HepG2 (cell line): ENCODE results near the gene MAP2K3. TPM values are rescaled to one million over a fixed set of nuclear protein-coding genes. Genes with fewer than 3 reads are reported as not detected.

Experiments used
- ATAC-seq: fragments of 200-7000 bp; cut with Tn5 transposase; 3 replicates; pipeline ENCODE4 v1.9.1; 2020; ENCODE audit warnings: mild to moderate bottlenecking, moderate library complexity
- BruUV-seq: library from RNA; stranded (reverse); fragments of 400-500 nt; replicated peaks from 2 replicates; lab custom pipeline; 2021; lab: Mats Ljungman, UMichigan
- CTCF ChIA-PET: fragments of 300-600 bp; formaldehyde crosslinking; extraction: SDS; loops from one replicate; lab custom pipeline; 2021; ENCODE audit warnings: low total read pairs, inconsistent platforms, low intra/inter-chr PET ratio; lab: Yijun Ruan, JAX
- POLR2A ChIA-PET: fragments of 350-600 bp; sonication (Branson Sonifier 250); formaldehyde crosslinking; loops from one replicate; lab custom pipeline; 2020; ENCODE audit warnings: antibody characterized with exemption, inconsistent platforms; lab: Yijun Ruan, JAX
- DNase-seq: peaks from one replicate; pipeline ENCODE4 v3.0.0-alpha.2; 2015; ENCODE audit warnings: low spot score
- FAIRE-seq: peaks from 3 replicates; lab custom pipeline; 2011; peaks lifted over from hg19 to GRCh38; lab: Jason Lieb, UNC
- H2AFZ ChIP-seq: one replicate; pipeline ENCODE4 v1.6.1; 2011; ENCODE audit warnings: low read length, inconsistent platforms
- H3K27ac ChIP-seq: fragments of 300-600 bp; 3 replicates; pipeline ENCODE4 v1.8.0; 2011; ENCODE audit warnings: mixed run types, mild to moderate bottlenecking, mixed read lengths, low read length, inconsistent platforms; ENCODE audit not compliant: insufficient read depth; ENCODE audit errors: extremely low read length
- H3K27me3 ChIP-seq, 2 experiments: fragments of 200-600 bp in 1 of 2; 2 replicates in 1 of 2; 3 replicates in 1 of 2; pipeline versions ENCODE4 v1.6.0 to v1.8.0; 2011; ENCODE audit warnings: low read length in 2 of 2, mild to moderate bottlenecking in 2 of 2, moderate library complexity in 2 of 2, inconsistent platforms in 1 of 2; ENCODE audit not compliant: insufficient read depth in 2 of 2, control insufficient read depth in 1 of 2
- H3K36me3 ChIP-seq, 2 experiments: fragments of 200-600 bp in 1 of 2; replicated peaks in 1 of 2; 2 replicates in 1 of 2; 3 replicates in 1 of 2; pipeline versions ENCODE4 v1.5.1 to v1.8.0; 2011; ENCODE audit warnings: low read length in 2 of 2, inconsistent platforms in 1 of 2; ENCODE audit not compliant: insufficient read depth in 2 of 2, control insufficient read depth in 1 of 2
- H3K4me1 ChIP-seq: 2 replicates; pipeline ENCODE4 v1.5.1; 2012; ENCODE audit warnings: low read length, inconsistent platforms; ENCODE audit not compliant: insufficient read depth
- H3K4me2 ChIP-seq: 2 replicates; pipeline ENCODE4 v1.6.0; 2011; ENCODE audit warnings: low read depth, low read length, inconsistent platforms
- H3K4me3 ChIP-seq, 3 experiments: fragments of 200-600 bp in 1 of 3; sonication (generic), shearing (Covaris generic) in 1 of 3; replicated peaks in 1 of 3; 2 replicates each; pipeline ENCODE4 v1.5.1; 2011 to 2016; ENCODE audit warnings: low read length in 3 of 3, inconsistent platforms in 2 of 3, low read depth in 2 of 3, mild to moderate bottlenecking in 2 of 3, control low read depth in 1 of 3, mixed read lengths in 1 of 3; ENCODE audit not compliant: insufficient read depth in 1 of 3
- H3K79me2 ChIP-seq: one replicate; pipeline ENCODE4 v1.6.1; 2011; ENCODE audit warnings: low read length, inconsistent platforms; ENCODE audit not compliant: insufficient read depth
- H3K9ac ChIP-seq: 2 replicates; pipeline ENCODE4 v1.6.0; 2011; ENCODE audit warnings: mild to moderate bottlenecking, low read depth, low read length, inconsistent platforms; ENCODE audit not compliant: insufficient read depth
- H3K9me3 ChIP-seq: 2 replicates; pipeline ENCODE4 v1.5.1; 2012; ENCODE audit warnings: mild to moderate bottlenecking, low read length
- H4K20me1 ChIP-seq: 2 replicates; pipeline ENCODE4 v1.6.0; 2011; ENCODE audit warnings: inconsistent platforms, mild to moderate bottlenecking, low read length, moderate library complexity; ENCODE audit not compliant: insufficient read depth
- CEBPB ChIP-seq: IDR thresholded peaks from 2 replicates; pipeline ENCODE4 v1.6.1; 2011; ENCODE audit warnings: low read depth, low read length, improper control_type of control experiment, borderline replicate concordance
- CEBPG ChIP-seq: IDR thresholded peaks from 2 replicates; pipeline ENCODE4 v1.6.1; 2016
- STAG1 ChIP-seq: sonication (generic); formaldehyde crosslinking; IDR thresholded peaks from 2 replicates; pipeline ENCODE4 v1.4.0; 2020; ENCODE audit warnings: missing genetic modification reagents
- ZSCAN29 ChIP-seq: sonication (generic); formaldehyde crosslinking; conservative IDR thresholded peaks from 2 replicates; pipeline ENCODE4 v1.4.0; 2020; ENCODE audit warnings: mild to moderate bottlenecking, missing genetic modification reagents
- WGBS: methylation state at CpG from one replicate; pipeline ENCODE4 v1.1.6; 2017; ENCODE audit warnings: low lambda C conversion rate; 5-methylcytosine and 5-hydroxymethylcytosine counted together
- in situ Hi-C: cut with HindIII; loops from 2 replicates; pipeline ENCODE4 v1.10.0; 2017; ENCODE audit warnings: low pct_unique_long_range_greater_than_20kb; ENCODE audit not compliant: extremely low pct_ligation_motif_present
- intact Hi-C: fragments of 100-400 bp; cut with micrococcal nuclease; formaldehyde crosslinking; loops from one replicate; pipeline ENCODE4 v1.10.0; 2022; ENCODE audit not compliant: unreplicated experiment
- polyA plus RNA-seq, 8 experiments: library from polyadenylated mRNA; depleted of rRNA in 3 of 8; stranded (reverse) in 7 of 8; unstranded in 1 of 8; fragments of >200 nt; fragmentation: Illumina TruSeq in 4 of 8; extraction: Trizol in 4 of 8; gene quantifications; 2 replicates each; pipeline versions ENCODE4 v1.2.1 to v1.2.3, GENCODE V29; 2011 to 2016; ENCODE audit warnings: low read depth in 4 of 8, missing spikeins in 1 of 8, mixed read lengths in 1 of 8; ENCODE audit not compliant: insufficient read depth in 1 of 8
- total RNA-seq, 5 experiments: library from RNA; depleted of rRNA; stranded (reverse); fragments of >200 nt; fragmentation: Illumina TruSeq; extraction: Trizol; gene quantifications; 2 replicates each; pipeline ENCODE4 v1.2.3, GENCODE V29; 2016; ENCODE audit warnings: low read depth in 1 of 5
- TF ChIP-seq, protein P1 (sequence below): sonication (generic); formaldehyde crosslinking; IDR thresholded peaks from 2 replicates; pipeline ENCODE4 v1.5.0; 2020; ENCODE audit warnings: mild to moderate bottlenecking, missing genetic modification reagents, moderate library complexity

Gene MAP2K3
- total and polyA plus RNA-seq, 2 of the 13 experiments (the other 11 are each of a cell fraction or from before 2014, with no cell fraction given): 20.5 to 27.4 TPM

DNA sequence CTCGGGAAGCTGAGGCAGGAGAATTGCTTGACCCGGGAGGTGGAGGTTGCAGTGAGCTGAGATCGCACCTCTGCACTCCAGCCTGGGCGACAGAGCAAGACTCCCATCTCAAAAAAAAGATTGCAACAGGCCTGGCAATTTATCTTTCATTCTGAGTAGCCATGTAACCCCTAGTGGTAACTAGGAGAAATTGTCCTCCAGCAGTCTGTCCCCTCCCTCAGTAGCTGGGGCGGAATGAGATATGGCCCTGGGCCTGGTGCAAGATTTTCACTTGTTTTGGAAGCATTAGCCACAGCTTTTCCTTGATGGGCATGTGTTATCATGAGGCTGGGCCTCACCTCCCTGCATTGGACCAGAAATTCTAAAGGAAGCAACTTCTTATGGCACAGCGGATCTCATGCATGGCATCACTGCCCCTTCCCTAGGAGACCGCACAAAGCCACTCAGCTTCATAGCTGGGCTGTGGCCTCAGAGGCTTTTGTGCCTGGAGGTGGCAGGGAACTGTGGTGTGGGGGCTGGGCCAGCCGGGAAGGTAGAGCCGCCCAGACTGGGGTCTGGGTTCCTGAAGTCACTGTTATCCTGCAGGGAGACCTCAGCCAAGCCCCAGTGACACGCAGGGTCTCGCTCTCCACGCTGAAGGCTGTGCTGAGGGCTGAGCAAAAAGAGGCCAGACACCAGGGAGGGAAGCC lies 44.7 kb upstream of the MAP2K3 start:
- DNase-seq: peak; percentile 32
- TF ChIP-seq CEBPB (peak; percentile 38; the same call in 1 of the 2 replicates), ZSCAN29 (CRISPR knock-in tag) (no peak), CEBPG (CRISPR knock-in tag) (peak; percentile 43; the same call in 1 of the 2 replicates), STAG1 (CRISPR knock-in tag) (peak; percentile 35; the same call in 1 of the 2 replicates)
- TF ChIP-seq, protein P1, sequence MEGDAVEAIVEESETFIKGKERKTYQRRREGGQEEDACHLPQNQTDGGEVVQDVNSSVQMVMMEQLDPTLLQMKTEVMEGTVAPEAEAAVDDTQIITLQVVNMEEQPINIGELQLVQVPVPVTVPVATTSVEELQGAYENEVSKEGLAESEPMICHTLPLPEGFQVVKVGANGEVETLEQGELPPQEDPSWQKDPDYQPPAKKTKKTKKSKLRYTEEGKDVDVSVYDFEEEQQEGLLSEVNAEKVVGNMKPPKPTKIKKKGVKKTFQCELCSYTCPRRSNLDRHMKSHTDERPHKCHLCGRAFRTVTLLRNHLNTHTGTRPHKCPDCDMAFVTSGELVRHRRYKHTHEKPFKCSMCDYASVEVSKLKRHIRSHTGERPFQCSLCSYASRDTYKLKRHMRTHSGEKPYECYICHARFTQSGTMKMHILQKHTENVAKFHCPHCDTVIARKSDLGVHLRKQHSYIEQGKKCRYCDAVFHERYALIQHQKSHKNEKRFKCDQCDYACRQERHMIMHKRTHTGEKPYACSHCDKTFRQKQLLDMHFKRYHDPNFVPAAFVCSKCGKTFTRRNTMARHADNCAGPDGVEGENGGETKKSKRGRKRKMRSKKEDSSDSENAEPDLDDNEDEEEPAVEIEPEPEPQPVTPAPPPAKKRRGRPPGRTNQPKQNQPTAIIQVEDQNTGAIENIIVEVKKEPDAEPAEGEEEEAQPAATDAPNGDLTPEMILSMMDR: peak; percentile 44
- TF ChIP-seq, all 625 proteins: peak for 4
- Histone ChIP-seq H3K4me2 (no peak overlapping the region), H3K9me3 (no peaks in the 10 kb centered on the region), H2AFZ (no peak overlapping the region), H3K36me3 (no peaks in the 10 kb centered on the region), H3K79me2 (no peaks in the 10 kb centered on the region), H3K4me3 (no peak overlapping the region), H3K27me3 (no peaks in the 10 kb centered on the region; a peak in 1 of 5 replicates), H3K9ac (no peak overlapping the region), H3K27ac (no peak overlapping the region), H4K20me1 (no peaks in the 10 kb centered on the region), H3K4me1 (peaks cover 10% of the 10 kb centered on the region)
- no TSS peak for BruUV-seq
- POLR2A ChIA-PET: interaction anchor here (0.7 kb wide), 1 partner anchor 197 kb away, joined by 3 read pairs; the partner anchor contains the start of gene USP22
- in situ Hi-C loops (no loop called here), intact Hi-C loops (loop anchor here (5.0 kb wide), 1 partner anchor 113 kb away; the partner anchor contains the start of gene DHRS7B)
- ATAC-seq (peak; percentile 66), FAIRE-seq (peak; percentile 36)
- CTCF ChIA-PET: no interaction called here
- 59% methylated on average over 4 of the region's 12 CpGs for WGBS
